NCI-H2196 treated with DMSO at 0.1 percent for 48 hours (cell line): ENCODE data around the gene MRAP.
"Not testable (repeated sequence)": the region's sequence is repeated elsewhere in the genome, so short reads cannot be mapped to it uniquely, and the experiment has no call there.

Source experiments
- DNase-seq: peaks from one replicate; lab custom pipeline; 2025; ENCODE audit not compliant: unreplicated experiment; lab: John Stamatoyannopoulos, UW

MRAP gene

DNA sequence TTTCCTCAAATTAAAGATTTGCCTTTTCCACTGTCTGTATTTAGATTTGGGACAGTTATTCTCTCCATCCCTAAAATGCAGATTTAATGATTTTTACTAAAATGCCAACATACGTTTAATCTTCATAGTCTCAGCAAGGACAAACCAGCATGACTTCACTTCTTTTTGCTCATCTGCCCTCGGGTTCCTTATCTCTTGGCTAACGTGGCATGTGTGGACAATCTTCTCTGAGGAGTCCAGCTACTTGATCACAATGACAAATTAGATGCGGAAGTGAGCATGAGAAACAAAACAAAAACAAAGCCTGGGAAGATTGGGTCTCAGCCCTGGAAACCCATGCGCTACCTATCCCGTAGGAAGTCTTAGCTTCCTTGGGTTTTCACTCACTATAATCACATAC is 1.0 kb downstream of the MRAP start:
- DNase-seq = no peak

DNA sequence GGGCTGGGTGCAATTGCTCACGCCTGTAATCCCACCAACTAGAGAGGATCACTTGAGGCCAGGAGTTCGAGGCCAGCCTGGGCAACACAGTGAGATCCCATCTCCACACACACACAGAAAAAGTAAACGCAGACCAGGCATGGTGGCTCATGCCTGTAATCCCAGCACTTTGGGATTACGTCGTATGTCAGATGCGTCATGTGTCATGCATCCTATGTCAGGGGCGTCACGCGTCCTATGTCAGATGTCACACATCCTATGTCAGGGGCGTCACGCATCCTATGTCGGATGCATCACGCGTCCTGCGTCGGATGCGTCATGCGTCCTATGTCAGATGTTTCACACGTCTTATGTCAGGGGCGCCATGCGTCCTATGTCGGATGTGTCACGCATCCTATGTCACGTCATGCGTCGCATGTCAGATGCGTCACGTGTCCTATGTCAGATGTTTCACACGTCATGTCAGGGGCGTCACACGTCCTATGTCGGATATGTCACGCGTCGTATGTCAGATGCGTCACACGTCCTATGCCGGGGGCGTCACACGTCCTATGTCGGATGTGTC is 1.5 kb downstream of the MRAP start:
- DNase-seq = no peak

DNA sequence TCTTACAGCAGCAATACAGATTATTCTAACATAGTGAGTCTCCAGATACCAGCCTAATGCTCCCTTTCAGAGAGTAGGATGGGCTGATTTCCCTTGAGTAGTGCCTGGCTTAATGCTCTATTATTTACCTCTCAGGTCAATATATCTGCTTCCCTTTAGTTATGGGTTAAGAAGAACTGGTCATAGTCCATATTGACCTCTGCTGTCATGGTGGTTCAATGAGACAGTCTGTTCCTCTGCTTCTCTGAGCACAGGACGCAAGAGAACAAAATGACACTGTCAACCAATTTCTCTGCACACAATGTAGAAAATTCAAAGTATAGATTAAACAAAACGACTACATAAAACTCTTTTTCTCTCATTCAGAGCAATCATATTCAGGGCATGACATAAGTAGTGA is 2.9 kb downstream of the MRAP start:
- DNase-seq = no peak

DNA sequence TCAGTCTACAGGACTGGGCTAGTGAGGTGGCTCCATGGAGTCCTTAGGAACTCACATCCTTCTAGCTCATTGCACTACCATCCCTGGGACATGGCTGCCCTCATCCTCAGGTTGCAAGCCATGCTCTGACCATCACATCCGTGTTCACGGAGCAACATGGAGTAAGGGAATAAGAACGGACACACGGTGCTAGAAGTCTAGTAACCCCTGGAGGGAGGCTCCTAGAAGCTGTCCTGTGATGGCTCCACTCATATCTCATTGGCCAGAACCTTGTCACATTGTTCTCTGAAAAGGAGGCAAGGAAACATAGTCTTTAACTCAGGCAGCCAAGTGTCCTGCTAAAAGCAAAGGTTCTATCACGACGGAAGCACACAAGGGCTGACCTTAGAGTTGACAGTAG is 3.9 kb downstream of the MRAP start:
- no peak for DNase-seq

DNA sequence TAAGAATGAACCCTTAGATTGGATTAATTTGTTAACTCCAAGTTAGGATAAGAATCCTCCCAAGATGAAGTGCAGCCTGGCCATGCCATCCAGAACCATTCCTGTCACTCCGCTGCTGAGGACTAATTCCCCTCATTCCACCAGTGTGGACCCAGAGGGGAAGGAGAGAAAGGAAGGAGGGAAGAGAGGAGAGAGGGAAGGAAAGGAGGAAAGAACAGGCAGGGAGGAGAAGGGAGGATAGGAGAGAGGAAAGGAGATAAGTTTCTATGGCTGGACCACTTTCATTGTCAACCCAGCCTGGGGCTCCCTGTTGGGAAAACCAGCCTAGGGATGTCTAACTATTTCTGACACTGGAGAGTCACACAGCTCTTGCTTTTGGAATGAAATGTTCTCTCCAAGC is 4.7 kb downstream of the MRAP start:
- no peak for DNase-seq

DNA sequence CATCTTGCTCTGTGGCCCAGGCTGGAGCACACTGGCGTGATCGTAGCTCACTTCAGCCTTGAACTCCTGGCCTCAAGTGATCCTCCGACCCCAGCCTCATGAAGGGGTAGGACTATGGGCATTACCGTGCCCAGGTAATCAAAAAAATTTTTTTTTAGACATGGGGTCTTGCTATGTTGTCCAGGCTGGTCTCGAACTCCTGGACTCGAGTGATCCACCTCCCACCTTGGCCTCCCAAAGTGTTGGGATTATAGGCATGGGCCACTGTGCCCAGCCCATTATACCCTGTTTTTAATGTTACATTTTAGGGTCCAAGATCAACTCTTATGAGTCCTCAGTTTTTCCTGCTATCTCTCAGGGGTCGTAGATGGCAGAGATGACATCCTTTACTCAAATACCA is 6.3 kb downstream of the MRAP start:
- no peak for DNase-seq

DNA sequence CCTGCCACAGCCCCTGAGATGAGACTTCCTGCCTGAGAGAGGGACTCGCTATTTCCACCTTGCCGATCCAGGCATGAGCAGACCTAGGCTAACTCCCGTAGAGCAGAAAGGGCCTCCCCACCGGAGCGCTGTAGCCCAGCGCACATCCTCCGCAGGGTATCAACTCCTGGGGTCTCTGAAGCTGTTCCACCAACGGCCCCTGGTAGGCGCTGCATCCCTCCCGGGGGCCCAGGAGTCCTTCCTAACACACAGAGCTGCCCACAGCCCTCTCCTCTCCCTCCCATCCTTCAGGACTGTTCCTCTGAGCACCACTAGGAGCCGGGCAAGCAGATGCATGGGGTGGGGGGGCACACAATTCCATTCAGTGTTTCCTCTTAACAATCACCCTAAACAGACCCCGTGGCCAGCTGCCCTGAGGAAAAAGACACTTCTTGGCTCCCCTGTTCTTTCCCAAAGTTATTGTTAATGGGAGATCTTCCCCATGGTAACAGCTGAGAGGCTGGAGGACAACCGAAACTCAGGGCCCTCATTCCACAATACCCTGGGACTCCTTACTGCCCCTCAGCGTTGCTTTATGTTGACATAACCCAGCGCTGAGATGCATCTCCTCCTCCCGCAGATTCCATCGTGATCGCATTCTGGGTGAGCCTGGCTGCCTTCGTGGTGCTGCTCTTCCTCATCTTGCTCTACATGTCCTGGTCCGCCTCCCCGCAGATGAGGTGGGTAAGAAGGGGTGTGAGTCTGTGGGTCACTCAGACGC is 7.5 kb downstream of the MRAP start:
- no peak for DNase-seq

DNA sequence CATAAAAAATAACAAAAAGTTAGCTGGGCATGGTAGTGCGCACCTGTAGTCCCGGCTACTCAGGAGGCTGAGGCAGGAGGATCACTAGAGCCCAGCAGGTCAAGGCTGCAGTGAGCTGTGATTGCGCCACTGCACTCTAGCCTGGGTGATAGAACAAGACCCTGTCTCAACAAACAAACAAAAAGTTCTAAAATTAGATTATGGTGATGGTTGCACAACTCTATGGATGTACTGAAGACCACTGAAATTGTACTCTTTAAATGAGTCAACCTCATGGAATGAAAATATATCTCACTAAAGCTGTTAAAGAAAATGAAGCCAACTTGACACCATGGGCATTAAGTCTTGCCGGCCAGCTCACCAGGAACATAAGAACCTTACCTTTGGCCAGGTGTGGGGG is 9.1 kb downstream of the MRAP start:
- DNase-seq = no peak

DNA sequence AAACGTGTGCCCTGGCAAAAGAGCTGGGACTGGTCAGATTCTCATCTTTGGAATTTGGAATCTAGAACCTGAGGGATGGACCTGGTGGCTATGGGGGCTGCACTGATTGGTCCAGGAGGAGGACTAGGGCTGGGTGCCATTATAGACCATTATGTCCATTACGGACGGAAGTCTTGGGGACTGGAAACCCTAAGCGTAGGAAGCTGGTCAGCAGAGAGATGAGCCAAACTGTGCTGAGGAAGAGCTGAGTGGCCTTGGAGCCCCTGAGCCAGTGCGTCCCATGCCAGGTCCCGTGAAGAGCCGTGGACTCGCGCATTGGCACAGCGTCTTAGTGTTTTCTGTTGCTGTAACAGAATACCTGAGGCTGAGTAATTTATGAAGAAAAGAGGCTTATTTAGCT is 10.0 kb downstream of the MRAP start:
- DNase-seq = no peak

DNA sequence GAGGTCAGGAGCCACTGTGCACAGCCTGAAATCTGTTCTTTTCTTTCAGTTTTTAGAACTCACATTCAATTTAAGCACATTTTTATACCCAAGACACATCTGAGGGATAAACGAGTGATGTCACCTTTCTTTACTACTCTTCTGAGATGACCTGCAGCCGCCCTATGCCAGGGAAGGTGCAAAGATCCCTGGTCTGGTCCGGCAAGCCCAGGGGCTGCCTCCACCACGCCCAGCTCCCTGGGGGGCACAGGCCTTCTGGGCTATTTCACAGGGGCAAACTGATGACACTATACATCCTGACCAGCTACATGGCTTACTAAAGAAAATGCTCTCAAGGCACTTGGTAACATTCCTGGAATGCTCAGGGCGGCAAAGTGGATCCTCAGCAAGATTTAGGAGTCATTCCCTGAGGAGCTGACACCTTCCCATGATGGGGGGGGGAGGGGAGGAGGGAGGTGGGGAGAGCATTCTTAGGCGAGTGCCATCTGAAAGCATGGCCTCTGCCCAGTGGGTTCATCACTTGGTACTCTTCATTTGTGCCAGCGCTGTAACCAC is 11.3 kb downstream of the MRAP start:
- DNase-seq = no peak

DNA sequence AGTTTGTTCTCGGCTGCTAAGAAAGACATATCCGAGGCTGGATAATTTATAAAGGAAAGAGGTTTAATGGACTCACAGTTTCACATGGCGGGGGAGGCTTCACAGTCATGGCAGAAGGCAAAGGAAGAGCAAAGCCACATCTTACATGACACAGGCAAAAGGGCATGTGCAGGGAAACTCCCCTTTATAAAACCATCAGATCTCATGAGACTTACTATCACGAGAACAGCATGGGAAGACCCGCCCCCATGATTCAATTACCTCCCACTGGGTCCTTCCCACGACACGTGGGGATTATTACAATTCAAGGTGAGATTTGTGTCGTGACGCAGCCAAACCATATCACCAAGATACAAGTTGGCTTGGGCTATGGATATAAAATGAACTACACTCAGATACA is 12.3 kb downstream of the MRAP start:
- not testable (repeated sequence) for DNase-seq

DNA sequence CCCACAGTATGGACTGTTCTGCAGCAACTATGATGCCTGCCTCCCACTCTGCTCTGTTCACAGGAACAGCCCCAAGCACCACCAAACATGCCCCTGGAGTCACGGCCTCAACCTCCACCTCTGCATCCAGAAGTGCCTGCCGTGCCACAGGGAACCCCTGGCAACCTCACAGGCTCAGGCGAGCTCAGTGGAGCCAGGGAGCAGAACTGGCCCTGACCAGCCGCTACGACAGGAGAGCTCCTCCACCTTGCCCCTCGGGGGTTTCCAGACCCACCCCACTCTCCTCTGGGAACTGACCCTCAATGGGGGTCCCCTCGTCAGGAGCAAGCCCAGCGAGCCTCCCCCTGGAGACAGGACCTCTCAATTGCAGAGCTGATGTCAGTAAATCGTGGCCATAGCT is 13.0 kb downstream of the MRAP start:
- DNase-seq = no peak

DNA sequence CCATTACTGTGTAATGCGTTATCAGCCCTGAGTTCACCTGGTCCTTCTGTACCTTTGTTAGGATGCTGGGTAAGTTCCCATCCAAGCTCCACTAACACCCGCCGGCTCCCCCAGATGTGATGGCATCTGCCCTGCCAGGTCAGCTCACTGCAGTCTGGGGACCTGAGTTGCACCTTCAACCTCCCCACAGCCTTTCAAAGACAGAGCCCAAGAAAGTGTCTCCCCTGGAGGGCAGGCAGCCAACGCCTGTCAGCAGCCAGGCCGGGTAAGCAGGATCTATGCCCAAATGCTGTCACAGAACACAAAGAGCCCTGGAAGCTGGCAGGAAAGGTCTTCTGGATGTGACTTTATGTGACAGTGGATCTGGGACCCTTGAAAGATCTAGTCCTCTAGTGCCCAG is 13.7 kb downstream of the MRAP start:
- DNase-seq = no peak

DNA sequence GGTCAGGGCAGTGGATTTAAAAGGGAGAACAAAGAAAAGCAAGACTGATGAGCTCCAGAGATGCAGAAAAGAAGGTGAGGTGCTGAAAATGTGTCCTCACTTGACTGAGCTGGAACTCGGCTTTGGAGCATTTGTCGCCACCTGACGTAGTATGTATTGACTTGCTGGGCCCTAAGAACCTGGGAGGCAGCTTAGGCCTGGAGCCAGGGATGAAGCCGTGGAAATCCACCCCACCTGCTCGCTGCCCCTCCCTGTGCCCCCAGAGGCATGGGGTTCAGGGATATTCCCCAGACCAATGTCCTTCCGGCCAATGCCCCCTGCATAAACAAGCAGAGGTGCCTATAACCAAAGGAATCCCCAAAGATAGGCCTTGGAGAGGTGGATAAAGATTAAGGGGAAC is 14.3 kb downstream of the MRAP start:
- no peak for DNase-seq

DNA sequence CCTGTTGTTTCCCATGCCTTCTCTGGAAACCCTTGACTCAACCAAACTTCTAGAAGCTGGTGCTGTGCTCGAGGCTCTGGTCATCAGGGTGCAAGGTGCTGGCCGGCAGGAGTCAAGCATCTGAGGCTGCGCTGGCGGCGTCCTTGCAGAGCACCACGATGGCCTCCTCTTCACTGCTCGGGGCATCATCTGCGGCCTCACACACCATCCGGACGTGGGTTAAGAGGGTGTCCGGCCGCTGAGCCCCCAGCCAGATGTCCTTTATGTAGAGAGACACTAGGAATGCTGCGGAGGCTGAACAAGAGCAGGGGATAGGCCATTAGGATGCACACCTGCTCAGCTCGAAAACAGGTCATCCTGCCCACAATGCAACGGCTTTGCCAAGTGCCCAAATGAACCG is 16.2 kb downstream of the MRAP start:
- DNase-seq = no peak

DNA sequence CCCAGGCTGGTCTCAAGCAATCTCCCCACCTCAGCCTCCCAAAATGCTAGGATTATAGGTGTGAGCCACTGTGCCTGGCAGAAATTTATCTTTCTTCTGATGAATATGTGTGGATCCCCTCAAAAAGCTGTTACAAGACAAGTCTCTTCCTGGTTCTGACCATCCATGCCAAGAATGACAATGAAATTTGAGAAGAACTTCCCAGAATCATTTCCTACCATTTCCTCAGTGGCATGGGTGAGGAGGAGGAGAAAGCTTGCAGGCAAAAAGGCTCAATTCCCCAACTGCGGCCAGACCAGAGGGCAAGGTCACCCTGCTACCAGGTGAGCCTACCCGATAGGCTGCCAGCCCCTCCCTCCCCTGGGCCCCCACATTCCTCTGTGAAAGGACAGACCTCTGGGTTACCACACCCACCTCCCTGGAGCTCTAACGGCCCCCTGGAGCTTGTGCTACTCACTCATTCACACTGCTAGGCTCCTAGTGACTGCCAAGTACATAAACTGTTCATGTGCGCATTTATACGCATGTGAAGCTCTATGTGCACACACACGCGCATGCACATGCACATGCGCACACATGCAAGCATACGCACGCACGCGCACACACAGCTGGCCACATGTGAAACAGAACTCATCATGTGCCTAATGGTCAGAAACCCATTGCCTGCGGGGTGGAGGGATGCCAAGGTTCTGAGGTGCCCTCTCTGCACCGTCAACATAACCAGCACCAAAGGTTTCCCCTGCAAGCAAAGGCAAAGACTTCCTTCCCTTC is 17.0 kb downstream of the MRAP start:
- no peak for DNase-seq

DNA sequence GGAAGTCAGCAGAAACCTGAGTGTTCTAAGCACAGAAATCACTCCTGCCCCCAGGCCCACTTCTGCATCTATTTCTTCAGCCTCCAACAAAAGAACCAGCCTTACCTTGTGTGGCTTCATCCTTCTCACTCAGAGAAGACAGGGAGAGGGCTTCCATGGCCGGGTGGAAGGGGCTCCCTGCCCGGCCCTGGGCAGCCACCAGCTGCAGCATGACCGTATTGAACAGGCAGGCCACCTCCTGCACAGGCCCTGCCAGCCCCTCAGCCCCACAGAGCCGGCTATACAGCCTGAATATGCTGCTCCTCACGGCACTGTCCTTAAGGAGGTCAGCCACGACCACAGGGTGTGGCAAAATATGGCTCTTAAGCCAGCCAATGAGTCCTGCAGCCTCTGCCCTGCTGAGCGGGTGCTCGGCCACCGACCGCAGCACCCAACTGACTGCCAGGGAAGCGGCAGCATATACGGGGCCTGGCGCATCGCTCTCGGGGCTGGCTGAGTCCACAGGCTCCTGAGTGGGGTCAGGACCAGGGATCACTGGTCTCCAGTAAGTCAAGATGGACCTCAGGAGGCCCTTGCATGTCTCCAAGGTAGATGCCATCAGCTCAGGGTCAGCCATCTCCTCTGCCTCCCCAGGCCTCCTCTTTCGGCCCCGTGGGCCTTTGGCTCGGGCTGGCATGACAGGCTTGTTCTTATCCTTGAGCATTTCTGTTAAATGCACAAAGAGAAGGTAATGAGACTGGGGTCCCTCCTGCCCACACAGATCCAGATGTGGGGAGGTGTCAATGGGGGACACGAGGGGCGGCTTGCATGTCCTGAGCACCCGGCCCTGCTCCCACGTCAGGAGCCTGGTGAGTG is 17.9 kb downstream of the MRAP start:
- DNase-seq = no peak

DNA sequence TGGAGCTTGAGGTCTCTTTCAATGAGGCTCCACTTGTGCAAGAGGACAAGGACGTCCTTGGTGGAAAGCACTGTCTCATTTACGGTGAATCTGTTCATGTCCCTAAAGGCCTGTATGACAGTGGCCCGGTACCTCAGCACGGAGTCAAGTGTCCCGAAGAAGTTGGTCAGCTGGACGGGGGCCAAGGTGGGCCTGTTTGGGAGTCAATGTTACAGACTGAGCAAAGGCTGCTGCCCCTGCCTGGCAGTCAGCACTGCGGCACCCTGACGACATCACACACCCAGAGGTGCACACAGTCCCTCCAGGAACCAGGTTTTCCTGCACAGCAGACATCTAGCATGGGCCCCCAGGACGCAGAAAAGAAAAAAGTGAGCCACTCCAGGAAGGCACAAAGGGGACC is 19.1 kb downstream of the MRAP start:
- no peak for DNase-seq

DNA sequence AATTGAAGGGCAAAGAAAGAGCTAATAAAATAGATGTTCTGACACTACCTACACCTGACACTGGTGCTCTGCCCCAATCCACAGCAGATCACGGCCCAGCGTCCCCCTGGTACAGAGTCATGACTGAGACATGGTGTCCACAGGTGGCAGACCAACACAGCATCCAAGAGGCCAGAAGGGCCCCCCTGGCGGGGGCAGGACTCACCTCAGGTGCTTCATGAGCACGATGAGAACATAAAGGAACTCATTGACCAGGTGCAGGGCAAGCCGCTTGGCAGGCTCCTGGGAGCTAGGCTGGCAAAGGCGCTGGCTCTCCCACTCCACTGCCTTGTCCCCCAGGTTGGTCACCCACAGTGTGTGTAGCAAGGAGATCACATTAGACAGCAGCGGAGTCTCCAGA is 20.4 kb downstream of the MRAP start:
- DNase-seq = no peak

DNA sequence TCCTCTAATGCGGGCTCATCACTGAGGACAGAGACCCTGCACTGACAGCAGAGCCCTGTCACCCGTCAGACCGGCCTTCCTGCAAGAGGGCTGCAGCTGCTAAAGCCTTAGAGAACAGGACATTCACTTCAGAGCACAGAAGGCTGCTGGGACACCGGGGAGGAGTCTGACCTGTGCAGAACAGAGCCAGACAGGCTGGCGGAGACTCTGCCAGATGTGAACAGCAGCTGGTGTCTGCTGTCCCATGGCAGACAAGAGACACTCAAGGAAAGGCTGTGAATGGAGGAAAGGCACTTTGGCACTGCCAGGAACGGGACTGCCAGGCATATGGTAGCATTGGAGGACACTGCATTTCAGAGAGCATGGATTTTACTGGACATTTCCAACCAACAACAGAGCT is 21.4 kb downstream of the MRAP start:
- DNase-seq = no peak

DNA sequence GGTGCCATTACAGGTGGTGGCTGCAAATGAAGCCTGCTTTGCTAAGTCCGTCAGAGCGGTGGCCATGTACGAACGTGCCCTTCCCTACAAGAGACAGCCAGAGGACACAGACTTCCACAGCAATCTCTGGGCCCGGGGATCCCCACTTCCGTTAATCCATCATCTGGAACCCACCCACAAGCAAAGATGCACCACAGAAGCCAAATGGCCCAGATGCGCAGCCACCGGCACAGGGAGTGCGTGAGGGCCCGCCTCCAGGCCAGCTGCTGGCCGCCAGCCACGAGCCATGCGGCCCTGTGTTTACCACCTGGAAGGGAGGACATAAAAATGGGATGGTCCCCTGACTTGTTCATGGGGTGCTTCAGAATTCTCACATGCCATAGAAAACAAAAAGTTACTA is 22.1 kb downstream of the MRAP start:
- no peak for DNase-seq
